ENCODE data around the gene SPATA31D3.
"Not testable (repeated sequence)": the region's sequence is repeated elsewhere in the genome, so short reads cannot be mapped to it uniquely, and the experiment has no call there.

Gene SPATA31D3

GRCh38 chr9:81930147-81930546 lies 13.2 kb upstream of the SPATA31D3 start:
- H3K36me3 ChIP-seq (ENCODE audit: insufficient read depth, low read length); H3K9me3 ChIP-seq (ENCODE audit: low read length); H3K4me3 ChIP-seq (ENCODE audit: low read depth in 1 of 2, low read length in 2 of 2); H3K9ac ChIP-seq (ENCODE audit: low read length); H3K27ac ChIP-seq (ENCODE audit: low read depth, low read length); H3K27me3 ChIP-seq (ENCODE audit: control insufficient read depth in 1 of 2, insufficient read depth in 2 of 2, low read length in 2 of 2); H3K4me1 ChIP-seq (ENCODE audit: insufficient read depth, low read length): not testable (repeated sequence)

GRCh38 chr9:81933547-81933946 lies 9.8 kb upstream of the SPATA31D3 start:
- H3K36me3 ChIP-seq (ENCODE audit: insufficient read depth, low read length); H3K9me3 ChIP-seq (ENCODE audit: low read length); H3K27me3 ChIP-seq (ENCODE audit: control insufficient read depth in 1 of 2, insufficient read depth in 2 of 2, low read length in 2 of 2); H3K9ac ChIP-seq (ENCODE audit: low read length); H3K4me1 ChIP-seq (ENCODE audit: insufficient read depth, low read length); H3K4me3 ChIP-seq (ENCODE audit: low read depth in 1 of 2, low read length in 2 of 2); H3K27ac ChIP-seq (ENCODE audit: low read depth, low read length): not testable (repeated sequence)

- not testable (repeated sequence) for H3K4me3 ChIP-seq (ENCODE audit: low read depth in 1 of 2, low read length in 2 of 2); H3K9ac ChIP-seq (ENCODE audit: low read length); H3K4me1 ChIP-seq (ENCODE audit: insufficient read depth, low read length); H3K27ac ChIP-seq (ENCODE audit: low read depth, low read length); H3K27me3 ChIP-seq (ENCODE audit: control insufficient read depth in 1 of 2, insufficient read depth in 2 of 2, low read length in 2 of 2); H3K36me3 ChIP-seq (ENCODE audit: insufficient read depth, low read length); H3K9me3 ChIP-seq (ENCODE audit: low read length)
These were observed 5.3 kb downstream of the SPATA31D3 start for GRCh38 chr9:81948650-81949049.

GRCh38 chr9:81953096-81953495 lies 9.8 kb downstream of the SPATA31D3 start:
- Histone ChIP-seq H3K36me3 (ENCODE audit: insufficient read depth, low read length) (no peaks in the 10 kb centered on the region), H3K4me3 (ENCODE audit: low read depth in 1 of 2, low read length in 2 of 2) (no peak overlapping the region), H3K9me3 (ENCODE audit: low read length) (no peaks in the 10 kb centered on the region), H3K9ac (ENCODE audit: low read length) (no peak overlapping the region), H3K27ac (ENCODE audit: low read depth, low read length) (no peak overlapping the region), H3K27me3 (ENCODE audit: control insufficient read depth in 1 of 2, insufficient read depth in 2 of 2, low read length in 2 of 2) (no peaks in the 10 kb centered on the region), H3K4me1 (ENCODE audit: insufficient read depth, low read length) (no peaks in the 10 kb centered on the region)

GRCh38 chr9:81955625-81956024 lies 12.3 kb downstream of the SPATA31D3 start:
- H3K9ac ChIP-seq (ENCODE audit: low read length): no peak overlapping the region
- H3K4me1 ChIP-seq (ENCODE audit: insufficient read depth, low read length): no peaks in the 10 kb centered on the region
- no peak overlapping the region for H3K4me3 ChIP-seq (ENCODE audit: low read depth in 1 of 2, low read length in 2 of 2)

GRCh38 chr9:81964218-81965171 lies 21.2 kb downstream of the SPATA31D3 start:
- H3K4me3 ChIP-seq (ENCODE audit: low read depth in 1 of 2, low read length in 2 of 2): no peak overlapping the region
- no peaks in the 10 kb centered on the region for H3K27me3 ChIP-seq (ENCODE audit: control insufficient read depth in 1 of 2, insufficient read depth in 2 of 2, low read length in 2 of 2)
- H3K4me1 ChIP-seq (ENCODE audit: insufficient read depth, low read length): no peaks in the 10 kb centered on the region
- no peak overlapping the region for H3K27ac ChIP-seq (ENCODE audit: low read depth, low read length)
- no peaks in the 10 kb centered on the region for H3K9me3 ChIP-seq (ENCODE audit: low read length)
- H3K9ac ChIP-seq (ENCODE audit: low read length): no peak overlapping the region
- no peaks in the 10 kb centered on the region for H3K36me3 ChIP-seq (ENCODE audit: insufficient read depth, low read length)

More at GRCh38 chr9:81955625-81956024, 12.3 kb downstream of the SPATA31D3 start:
- Histone ChIP-seq H3K9me3 (ENCODE audit: low read length) (no peaks in the 10 kb centered on the region), H3K27ac (ENCODE audit: low read depth, low read length) (no peak overlapping the region), H3K27me3 (ENCODE audit: control insufficient read depth in 1 of 2, insufficient read depth in 2 of 2, low read length in 2 of 2) (no peaks in the 10 kb centered on the region), H3K36me3 (ENCODE audit: insufficient read depth, low read length) (no peaks in the 10 kb centered on the region)

GRCh38 chr9:81968026-81968425 lies 24.7 kb downstream of the SPATA31D3 start:
- H3K4me1 ChIP-seq (ENCODE audit: insufficient read depth, low read length): no peaks in the 10 kb centered on the region
- no peak overlapping the region for H3K9ac ChIP-seq (ENCODE audit: low read length)
- no peak overlapping the region for H3K27ac ChIP-seq (ENCODE audit: low read depth, low read length)
- no peaks in the 10 kb centered on the region for H3K9me3 ChIP-seq (ENCODE audit: low read length)
- no peak overlapping the region for H3K4me3 ChIP-seq (ENCODE audit: low read depth in 1 of 2, low read length in 2 of 2)
- no peaks in the 10 kb centered on the region for H3K36me3 ChIP-seq (ENCODE audit: insufficient read depth, low read length)
- no peaks in the 10 kb centered on the region for H3K27me3 ChIP-seq (ENCODE audit: control insufficient read depth in 1 of 2, insufficient read depth in 2 of 2, low read length in 2 of 2)

- Histone ChIP-seq H3K27ac (ENCODE audit: low read depth, low read length) (no peak overlapping the region), H3K36me3 (ENCODE audit: insufficient read depth, low read length) (no peaks in the 10 kb centered on the region), H3K4me1 (ENCODE audit: insufficient read depth, low read length) (no peaks in the 10 kb centered on the region), H3K27me3 (ENCODE audit: control insufficient read depth in 1 of 2, insufficient read depth in 2 of 2, low read length in 2 of 2) (no peaks in the 10 kb centered on the region), H3K9me3 (ENCODE audit: low read length) (no peaks in the 10 kb centered on the region), H3K9ac (ENCODE audit: low read length) (no peak overlapping the region), H3K4me3 (ENCODE audit: low read depth in 1 of 2, low read length in 2 of 2) (no peak overlapping the region)
These were observed 26.7 kb downstream of the SPATA31D3 start for GRCh38 chr9:81969971-81970370.

- no peaks in the 10 kb centered on the region for H3K27me3 ChIP-seq (ENCODE audit: control insufficient read depth in 1 of 2, insufficient read depth in 2 of 2, low read length in 2 of 2)
- H3K27ac ChIP-seq (ENCODE audit: low read depth, low read length): no peak overlapping the region
- H3K36me3 ChIP-seq (ENCODE audit: insufficient read depth, low read length): no peaks in the 10 kb centered on the region
- H3K4me1 ChIP-seq (ENCODE audit: insufficient read depth, low read length): no peaks in the 10 kb centered on the region
- H3K9ac ChIP-seq (ENCODE audit: low read length): no peak overlapping the region
- H3K4me3 ChIP-seq (ENCODE audit: low read depth in 1 of 2, low read length in 2 of 2): no peak overlapping the region
- no peaks in the 10 kb centered on the region for H3K9me3 ChIP-seq (ENCODE audit: low read length)
These were observed 28.4 kb downstream of the SPATA31D3 start for GRCh38 chr9:81971727-81972126.

- H3K9ac ChIP-seq (ENCODE audit: low read length): no peak overlapping the region
- no peaks in the 10 kb centered on the region for H3K36me3 ChIP-seq (ENCODE audit: insufficient read depth, low read length)
- no peaks in the 10 kb centered on the region for H3K27me3 ChIP-seq (ENCODE audit: control insufficient read depth in 1 of 2, insufficient read depth in 2 of 2, low read length in 2 of 2)
- no peaks in the 10 kb centered on the region for H3K9me3 ChIP-seq (ENCODE audit: low read length)
- no peak overlapping the region for H3K4me3 ChIP-seq (ENCODE audit: low read depth in 1 of 2, low read length in 2 of 2)
- no peaks in the 10 kb centered on the region for H3K4me1 ChIP-seq (ENCODE audit: insufficient read depth, low read length)
- H3K27ac ChIP-seq (ENCODE audit: low read depth, low read length): no peak overlapping the region
These were observed 31.5 kb downstream of the SPATA31D3 start for GRCh38 chr9:81974764-81975163.

GRCh38 chr9:81976351-81976750 lies 33.1 kb downstream of the SPATA31D3 start:
- no peaks in the 10 kb centered on the region for H3K9me3 ChIP-seq (ENCODE audit: low read length)
- no peak overlapping the region for H3K9ac ChIP-seq (ENCODE audit: low read length)
- no peak overlapping the region for H3K4me3 ChIP-seq (ENCODE audit: low read depth in 1 of 2, low read length in 2 of 2)
- no peaks in the 10 kb centered on the region for H3K27me3 ChIP-seq (ENCODE audit: control insufficient read depth in 1 of 2, insufficient read depth in 2 of 2, low read length in 2 of 2)
- H3K36me3 ChIP-seq (ENCODE audit: insufficient read depth, low read length): no peaks in the 10 kb centered on the region
- H3K27ac ChIP-seq (ENCODE audit: low read depth, low read length): no peak overlapping the region
- H3K4me1 ChIP-seq (ENCODE audit: insufficient read depth, low read length): no peaks in the 10 kb centered on the region

GRCh38 chr9:81979196-81979595 lies 35.9 kb downstream of the SPATA31D3 start:
- Histone ChIP-seq H3K27me3 (ENCODE audit: control insufficient read depth in 1 of 2, insufficient read depth in 2 of 2, low read length in 2 of 2) (no peaks in the 10 kb centered on the region), H3K27ac (ENCODE audit: low read depth, low read length) (no peak overlapping the region), H3K4me1 (ENCODE audit: insufficient read depth, low read length) (no peaks in the 10 kb centered on the region), H3K4me3 (ENCODE audit: low read depth in 1 of 2, low read length in 2 of 2) (no peak overlapping the region), H3K9me3 (ENCODE audit: low read length) (no peaks in the 10 kb centered on the region), H3K9ac (ENCODE audit: low read length) (no peak overlapping the region), H3K36me3 (ENCODE audit: insufficient read depth, low read length) (no peaks in the 10 kb centered on the region)
